ENCODE results near the gene YIPF5. TPM values are rescaled to one million over a fixed set of nuclear protein-coding genes. Genes with fewer than 3 reads are reported as not detected.

The YIPF5 gene
- total RNA-seq, 1 donor from 2014 or later: 44.7 TPM

GRCh38 chr5:144167998-144168397 is 2.5 kb downstream of the YIPF5 start:
- Mint-ChIP-seq H3K9me3 (ENCODE audit: low read depth) (no peaks in the 10 kb centered on the region), H3K27me3 (peaks cover under 1% of the 10 kb centered on the region), H3K4me1 (ENCODE audit: low read depth) (peaks cover 17% of the 10 kb centered on the region), H3K4me3 (ENCODE audit: low read depth) (no peak overlapping the region), H3K36me3 (ENCODE audit: insufficient read depth) (peaks cover 4% of the 10 kb centered on the region), H3K27ac (no peak overlapping the region)
- DNase-seq (ENCODE audit: low spot score, unreplicated experiment): no peak
- no peak for TF ChIP-seq CTCF (IDR thresholded peaks at IDR 0.05; ENCODE audit: unreplicated experiment)

- H3K27ac Mint-ChIP-seq: no peak overlapping the region
- no peaks in the 10 kb centered on the region for H3K27me3 Mint-ChIP-seq
- no peak overlapping the region for H3K4me3 Mint-ChIP-seq (ENCODE audit: low read depth)
- H3K9me3 Mint-ChIP-seq (ENCODE audit: low read depth): no peaks in the 10 kb centered on the region
- H3K4me1 Mint-ChIP-seq (ENCODE audit: low read depth): peaks cover 17% of the 10 kb centered on the region
- DNase-seq (ENCODE audit: low spot score, unreplicated experiment): no peak
- H3K36me3 Mint-ChIP-seq (ENCODE audit: insufficient read depth): peaks cover 7% of the 10 kb centered on the region
- TF ChIP-seq CTCF (IDR thresholded peaks at IDR 0.05; ENCODE audit: unreplicated experiment): no peak
These were observed 3.8 kb downstream of the YIPF5 start for GRCh38 chr5:144166696-144167095.

- no peaks in the 10 kb centered on the region for H3K27me3 Mint-ChIP-seq
- no peak for TF ChIP-seq CTCF (IDR thresholded peaks at IDR 0.05; ENCODE audit: unreplicated experiment)
- H3K27ac Mint-ChIP-seq: no peak overlapping the region
- H3K9me3 Mint-ChIP-seq (ENCODE audit: low read depth): no peaks in the 10 kb centered on the region
- DNase-seq (ENCODE audit: low spot score, unreplicated experiment): no peak
- H3K36me3 Mint-ChIP-seq (ENCODE audit: insufficient read depth): peaks cover 14% of the 10 kb centered on the region
- H3K4me3 Mint-ChIP-seq (ENCODE audit: low read depth): no peak overlapping the region
- no peaks in the 10 kb centered on the region for H3K4me1 Mint-ChIP-seq (ENCODE audit: low read depth)
These were observed 7.8 kb downstream of the YIPF5 start for GRCh38 chr5:144162686-144163085.

GRCh38 chr5:144156767-144157171 is 13.7 kb downstream of the YIPF5 start:
- Mint-ChIP-seq H3K27ac (peak overlapping the region; percentile 35), H3K4me3 (ENCODE audit: low read depth) (no peak overlapping the region), H3K36me3 (ENCODE audit: insufficient read depth) (peaks cover 7% of the 10 kb centered on the region), H3K9me3 (ENCODE audit: low read depth) (no peaks in the 10 kb centered on the region), H3K27me3 (no peaks in the 10 kb centered on the region), H3K4me1 (ENCODE audit: low read depth) (peaks cover 10% of the 10 kb centered on the region)
- no peak for TF ChIP-seq CTCF (IDR thresholded peaks at IDR 0.05; ENCODE audit: unreplicated experiment)
- no peak for DNase-seq (ENCODE audit: low spot score, unreplicated experiment)

GRCh38 chr5:144151026-144151425 is 19.4 kb downstream of the YIPF5 start:
- Mint-ChIP-seq H3K4me1 (ENCODE audit: low read depth) (peaks cover 6% of the 10 kb centered on the region), H3K27ac (no peak overlapping the region), H3K9me3 (ENCODE audit: low read depth) (no peaks in the 10 kb centered on the region), H3K36me3 (ENCODE audit: insufficient read depth) (no peaks in the 10 kb centered on the region), H3K27me3 (no peaks in the 10 kb centered on the region), H3K4me3 (ENCODE audit: low read depth) (no peak overlapping the region)
- DNase-seq (ENCODE audit: low spot score, unreplicated experiment): no peak
- no peak for TF ChIP-seq CTCF (IDR thresholded peaks at IDR 0.05; ENCODE audit: unreplicated experiment)
